Heart right ventricle (tissue), 16 donors: ENCODE data around the gene OGT. TPM values are rescaled to one million over a fixed set of nuclear protein-coding genes. Genes with fewer than 3 reads are reported as not detected.

ENCODE experiments used
- ATAC-seq, 8 donors: fragments of 200-7000 bp; cut with Tn5 transposase; one replicate each; pipeline ENCODE4 v1.9.1; 2020; ENCODE audit warnings: mild to moderate bottlenecking in 8 of 8, moderate library complexity in 8 of 8, moderate number of reproducible peaks in 1 of 8
- DNase-seq, 2 donors: peaks; one replicate each; pipeline ENCODE4 v3.0.0-alpha.2; 2020
- H3K27ac ChIP-seq, 10 donors: fragments of 200-600 bp; sonication (generic) in 2 of 10; one replicate each; pipeline versions ENCODE4 v1.5.0 to v1.8.0; 2020 to 2022; ENCODE audit warnings: mild to moderate bottlenecking in 3 of 10
- H3K27me3 ChIP-seq, 7 donors: fragments of 200-600 bp; one replicate each; pipeline ENCODE4 v1.8.0; 2021 to 2022; ENCODE audit warnings: mild to moderate bottlenecking in 2 of 7
- H3K36me3 ChIP-seq, 9 donors: fragments of 200-600 bp; sonication (generic) in 1 of 9; one replicate each; pipeline versions ENCODE4 v1.5.0 to v1.8.0; 2020 to 2022; ENCODE audit warnings: mild to moderate bottlenecking in 2 of 9
- H3K4me1 ChIP-seq, 9 donors: fragments of 200-600 bp; sonication (generic) in 1 of 9; one replicate each; pipeline versions ENCODE4 v1.5.0 to v1.8.0; 2020 to 2022; ENCODE audit warnings: mild to moderate bottlenecking in 4 of 9
- H3K4me3 ChIP-seq, 10 donors: fragments of 200-600 bp; sonication (generic) in 2 of 10; one replicate each; pipeline versions ENCODE4 v1.5.0 to v1.8.0; 2020 to 2022; ENCODE audit warnings: mild to moderate bottlenecking in 7 of 10, moderate library complexity in 2 of 10
- H3K9me3 ChIP-seq, 11 donors: fragments of 200-600 bp in 10 of 11; sonication (generic) in 2 of 11; one replicate each; pipeline versions ENCODE4 v1.5.0 to v1.8.0; 2013 to 2022; ENCODE audit warnings: mild to moderate bottlenecking in 2 of 11, control low read depth in 1 of 11, moderate library complexity in 1 of 11
- WGBS, 2 donors: extraction: QIAGEN DNeasy Blood & Tissue Kit; methylation state at CpG; one replicate each; pipeline ENCODE4 v1.1.7; 2013; ENCODE audit warnings: inconsistent platforms in 1 of 2; 5-methylcytosine and 5-hydroxymethylcytosine counted together
- intact Hi-C, 10 donors: fragments of 100-400 bp; cut with DNase I; formaldehyde crosslinking; loops; one replicate each; pipeline versions ENCODE4 v1.11.1 to v1.14.2; 2022
- polyA plus RNA-seq, 2 donors: library from polyadenylated mRNA; stranded (reverse); fragments of 200-250 nt; gene quantifications; one replicate each; pipeline ENCODE4 v1.2.3, GENCODE V29; 2013
- total RNA-seq, 10 donors: library from RNA; stranded (reverse); fragmentation: NEBNext Ultra II Directional in 3 of 10; extraction: Animal tissue kit (Norgen Biotek cat#: 25700) in 3 of 10; gene quantifications; one replicate each; pipeline versions ENCODE4 v1.2.1 to v1.2.4, GENCODE V29; 2021 to 2023
- TF ChIP-seq, protein P1 (sequence below), 9 donors: fragments of 200-600 bp; sonication (generic) in 2 of 9; IDR thresholded peaks; one replicate each; pipeline versions ENCODE4 v1.5.0 to v1.8.0; 2021 to 2022; ENCODE audit warnings: antibody characterized with exemption in 9 of 9, mild to moderate bottlenecking in 5 of 9, moderate library complexity in 1 of 9
- donor health status: Arrhythmogenic right ventricular cardiomyopathy.
- donor health status: ischemic (EF 13 %, LVEDD 7.1; RV severe dilation, severe dysfunction).
- donor health status: healthy with polysubstance abuse.
- donor health status: DM: no; HTN: yes; CAD: no.
- donor health status: DM: no; HTN: no; CAD: no.
- donor health status: ischemic (EF 25% LVEDD 6.9; RV normal size, moderate dysfunction).
- donor health status: ischemic (EF 25% LVEDD 5.7; RV mildly dilated, moderate dysfunction).
- donor health status: healthy.
- donor health status: DM: yes; HTN: yes; CAD: no.
- donor health status: Ischemic cardiomyopathy.
- donor health status: ischemic (EF 35%, LVEDD 5.7; RV mildly dilated, moderate dysfunction).
- donor health status: nonischemic (EF 11% LVEDD 7.7; RV severe dilation, severe dysfunction).
- donor health status: DM: yes; HTN: yes; CAD: no.
- donor health status: PGD.
- donor health status: ischemic (EF 29% LVEDD 5.4; RV normal size, mild dysfunction).
- donor health status: nonischemic (EF 23%, LVEDD 6.1; RV moderate dilation, normal function).

The OGT gene
- total and polyA plus RNA-seq, 12 donors: 16.1 to 92.1 (median 77.8) TPM

DNA sequence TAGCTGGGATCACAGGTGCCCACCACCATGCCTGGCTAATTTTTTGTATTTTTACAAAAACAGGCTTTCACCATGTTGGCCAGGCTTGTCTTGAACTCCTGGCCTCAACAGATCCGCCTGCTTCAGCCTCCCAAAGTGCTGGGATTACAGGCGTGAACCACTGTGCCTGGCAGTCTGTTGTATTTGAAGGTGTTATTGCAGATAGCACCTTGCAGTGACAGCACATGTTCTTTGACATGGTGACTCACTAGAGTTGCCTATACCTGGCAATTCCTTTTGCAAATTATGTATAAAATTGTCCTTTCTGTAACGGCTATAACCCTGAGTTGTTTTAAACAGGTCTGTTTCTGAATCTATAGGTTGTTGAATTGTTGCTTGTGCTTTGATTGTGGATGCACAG is 7.9 kb downstream of the OGT start:
- TF ChIP-seq, protein P1, sequence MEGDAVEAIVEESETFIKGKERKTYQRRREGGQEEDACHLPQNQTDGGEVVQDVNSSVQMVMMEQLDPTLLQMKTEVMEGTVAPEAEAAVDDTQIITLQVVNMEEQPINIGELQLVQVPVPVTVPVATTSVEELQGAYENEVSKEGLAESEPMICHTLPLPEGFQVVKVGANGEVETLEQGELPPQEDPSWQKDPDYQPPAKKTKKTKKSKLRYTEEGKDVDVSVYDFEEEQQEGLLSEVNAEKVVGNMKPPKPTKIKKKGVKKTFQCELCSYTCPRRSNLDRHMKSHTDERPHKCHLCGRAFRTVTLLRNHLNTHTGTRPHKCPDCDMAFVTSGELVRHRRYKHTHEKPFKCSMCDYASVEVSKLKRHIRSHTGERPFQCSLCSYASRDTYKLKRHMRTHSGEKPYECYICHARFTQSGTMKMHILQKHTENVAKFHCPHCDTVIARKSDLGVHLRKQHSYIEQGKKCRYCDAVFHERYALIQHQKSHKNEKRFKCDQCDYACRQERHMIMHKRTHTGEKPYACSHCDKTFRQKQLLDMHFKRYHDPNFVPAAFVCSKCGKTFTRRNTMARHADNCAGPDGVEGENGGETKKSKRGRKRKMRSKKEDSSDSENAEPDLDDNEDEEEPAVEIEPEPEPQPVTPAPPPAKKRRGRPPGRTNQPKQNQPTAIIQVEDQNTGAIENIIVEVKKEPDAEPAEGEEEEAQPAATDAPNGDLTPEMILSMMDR (IDR thresholded peaks at IDR 0.05): no peak
- Histone ChIP-seq H3K4me1 (peaks cover 3 to 98% (median 87%) of the 10 kb centered on the region in 9 donors), H3K36me3 (peaks cover 0 to 57% (median 6%) of the 10 kb centered on the region in 9 donors), H3K4me3 (peak overlapping the region in 1 of 10 donors; percentile 4), H3K27ac (peak overlapping the region in 4 of 10 donors; percentile 13 to 54 (median 44)), H3K27me3 (peaks cover 0 to 30% (median 0%) of the 10 kb centered on the region in 7 donors), H3K9me3 (no peaks in the 10 kb centered on the region)
- DNase-seq (no peak), ATAC-seq (no peak)
- intact Hi-C loops: loop anchor here in 1 of 10 donors (10.0 kb wide), 2 partner anchors 64 to 86 kb away; no protein-coding TSS in a partner anchor
- WGBS, 2 donors: 56 to 58% methylated on average over 3 of the region's 3 CpGs

DNA sequence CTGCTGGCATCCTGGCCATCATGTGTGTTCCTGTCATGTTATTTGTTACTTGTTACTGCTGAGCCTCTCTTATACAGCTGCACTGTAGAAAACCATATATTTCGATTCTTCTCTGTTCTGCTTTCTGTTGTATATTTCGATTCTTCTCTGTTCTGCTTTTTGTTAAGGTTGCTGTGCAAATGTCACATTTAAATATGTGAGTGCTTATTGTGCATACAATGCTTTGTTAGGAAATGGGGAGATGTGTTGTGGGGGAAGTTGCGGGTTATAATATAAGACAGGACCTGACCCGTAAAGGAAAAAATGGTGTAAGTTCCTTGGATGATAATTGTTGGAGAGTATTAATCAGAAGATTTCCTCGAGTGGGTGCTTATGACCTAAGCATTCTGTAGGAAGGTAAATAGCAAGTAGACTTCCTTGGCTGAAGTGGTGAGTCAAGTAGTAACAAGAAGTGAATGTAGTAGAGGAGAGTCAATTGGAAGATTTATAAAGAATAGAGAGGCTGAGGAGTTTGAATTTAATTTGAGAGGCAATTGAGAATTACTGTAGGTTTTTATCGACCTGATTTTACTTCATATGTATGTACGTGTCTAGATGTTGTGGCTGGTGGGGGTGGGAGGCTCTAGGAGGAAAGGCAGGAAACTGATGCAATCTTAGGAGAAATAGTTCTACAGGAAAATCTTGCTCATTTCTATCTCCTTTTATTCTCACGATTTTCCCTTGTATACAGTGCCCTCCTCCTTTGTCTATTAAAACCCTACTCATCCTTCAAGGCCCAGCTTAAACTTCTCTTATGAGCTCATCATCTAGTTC is 8.5 kb downstream of the OGT start:
- Histone ChIP-seq H3K4me3 (no peak overlapping the region), H3K9me3 (no peaks in the 10 kb centered on the region), H3K27ac (peak overlapping the region in 3 of 10 donors; percentile 28 to 54 (median 53)), H3K27me3 (peaks cover 0 to 28% (median 0%) of the 10 kb centered on the region in 7 donors), H3K4me1 (peaks cover 3 to 95% (median 83%) of the 10 kb centered on the region in 9 donors), H3K36me3 (peaks cover 0 to 60% (median 6%) of the 10 kb centered on the region in 9 donors)
- TF ChIP-seq, protein P1 (IDR thresholded peaks at IDR 0.05): no peak
- WGBS, 2 donors: 33 to 41% methylated on average over 8 of the region's 8 CpGs
- DNase-seq: no peak
- ATAC-seq: no peak
- intact Hi-C loops: loop anchor here in 1 of 10 donors (10.0 kb wide), 2 partner anchors 63 to 87 kb away; no protein-coding TSS in a partner anchor

DNA sequence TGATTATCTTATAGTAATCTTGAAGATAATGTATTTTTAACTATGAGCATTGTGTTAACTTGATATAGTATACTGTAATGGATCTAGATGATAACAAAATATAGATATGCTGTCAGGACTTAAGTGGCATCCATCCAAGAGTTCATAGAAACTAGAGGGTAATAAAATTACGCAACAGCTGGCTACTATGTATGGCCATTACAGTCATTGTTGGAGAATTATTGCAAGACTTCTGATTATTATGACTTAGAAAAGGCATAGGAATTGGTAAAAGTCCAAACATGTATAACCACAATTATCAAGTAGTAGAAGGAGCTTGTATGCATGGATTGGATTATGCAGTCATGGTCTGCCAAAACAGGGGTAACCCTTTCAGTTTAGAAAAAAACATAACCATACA is 9.5 kb downstream of the OGT start:
- DNase-seq: no peak
- Histone ChIP-seq H3K9me3 (no peaks in the 10 kb centered on the region), H3K36me3 (peaks cover 0 to 60% (median 6%) of the 10 kb centered on the region in 9 donors), H3K27me3 (peaks cover 0 to 37% (median 0%) of the 10 kb centered on the region in 7 donors), H3K4me1 (peaks cover 3 to 85% (median 73%) of the 10 kb centered on the region in 9 donors), H3K4me3 (no peak overlapping the region), H3K27ac (peak overlapping the region in 6 of 10 donors; percentile 16 to 72 (median 54))
- 68 to 75% methylated on average over 1 of the region's 1 CpG for WGBS, 2 donors
- TF ChIP-seq, protein P1 (IDR thresholded peaks at IDR 0.05): no peak
- intact Hi-C loops: loop anchor here in 1 of 10 donors (10.0 kb wide), 2 partner anchors 62 to 88 kb away; no protein-coding TSS in a partner anchor
- no peak for ATAC-seq

DNA sequence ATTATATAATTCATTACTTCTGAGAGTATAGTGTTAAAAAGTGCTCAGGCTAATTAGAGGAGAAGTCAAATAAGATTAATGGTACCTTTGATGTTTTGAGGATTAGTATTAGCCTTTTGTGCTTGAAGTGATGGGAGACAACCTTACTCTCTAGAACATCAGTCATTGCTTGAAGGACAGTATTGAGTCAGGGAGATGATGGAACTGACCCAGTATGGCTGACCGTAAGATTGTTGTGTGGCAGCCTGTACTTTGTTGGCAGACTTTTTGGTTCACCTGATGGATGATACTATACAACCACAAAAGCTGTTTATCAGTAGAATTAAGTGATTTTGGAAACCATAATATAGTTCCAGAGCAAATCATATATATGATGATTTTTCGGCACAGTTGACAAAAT is 9.9 kb downstream of the OGT start:
- Histone ChIP-seq H3K27me3 (peaks cover 0 to 38% (median 0%) of the 10 kb centered on the region in 7 donors), H3K4me3 (no peak overlapping the region), H3K9me3 (no peaks in the 10 kb centered on the region), H3K27ac (peak overlapping the region in 6 of 10 donors; percentile 16 to 72 (median 54)), H3K4me1 (peaks cover 3 to 81% (median 69%) of the 10 kb centered on the region in 9 donors), H3K36me3 (peaks cover 0 to 60% (median 6%) of the 10 kb centered on the region in 9 donors)
- intact Hi-C loops: loop anchor here in 1 of 10 donors (10.0 kb wide), 2 partner anchors 62 to 88 kb away; no protein-coding TSS in a partner anchor
- TF ChIP-seq, protein P1 (IDR thresholded peaks at IDR 0.05): no peak
- peak in 2 of 8 donors; percentile 46 to 52 for ATAC-seq
- no peak for DNase-seq
- 76 to 81% methylated on average over 2 of the region's 2 CpGs for WGBS, 2 donors
